Measurements from ENCODE around the gene SEM1. TPM values are rescaled to one million over a fixed set of nuclear protein-coding genes. Genes with fewer than 3 reads are reported as not detected.
"Not testable (repeated sequence)": the region's sequence is repeated elsewhere in the genome, so short reads cannot be mapped to it uniquely, and the experiment has no call there.

Gene SEM1
- total and polyA plus RNA-seq, 9 of the 15 experiments (the other 6 are each of a cell fraction or from before 2014, with no cell fraction given): 74.7 to 938 (median 454) TPM

DNA sequence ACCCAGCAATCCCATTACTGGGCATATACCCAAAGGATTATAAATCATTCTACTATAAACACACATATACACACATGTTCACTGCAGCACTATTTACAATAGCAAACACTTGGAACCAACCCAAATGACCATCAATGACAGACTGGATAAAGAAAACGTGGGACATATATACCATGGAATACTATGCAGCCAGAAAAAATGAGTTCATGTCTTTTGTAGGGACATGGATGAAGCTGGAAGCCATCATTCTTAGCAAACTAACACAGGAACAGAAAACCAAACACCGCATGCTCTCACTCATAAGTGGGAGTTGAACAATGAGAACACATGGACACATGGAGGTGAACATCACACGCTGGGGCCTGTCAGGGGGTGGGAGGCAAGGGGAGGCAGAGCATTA lies 47.5 kb downstream of the SEM1 start:
- H3K27ac ChIP-seq (ENCODE audit: extremely low read depth, low read depth, low read length); intact Hi-C loops (cut with micrococcal nuclease); H3K36me3 ChIP-seq (ENCODE audit: control insufficient read depth, insufficient read depth, low read length); H3K9me1 ChIP-seq (ENCODE audit: control insufficient read depth, insufficient read depth, low read length); DNase-seq (ENCODE audit: extremely low read depth in 1 of 4, low spot score in 3 of 4); POLR2A ChIA-PET; CTCF ChIA-PET (ENCODE audit: low intra/inter-chr PET ratio); H3K9me3 ChIP-seq (replicated peaks; ENCODE audit: control insufficient read depth, insufficient read depth, low read depth, low read length); H3K27me3 ChIP-seq (ENCODE audit: control insufficient read depth in 2 of 2, insufficient read depth in 2 of 2, low read length in 2 of 2); H3K4me1 ChIP-seq (replicated peaks in 1 of 2; ENCODE audit: control insufficient read depth in 2 of 2, insufficient read depth in 2 of 2, low read length in 2 of 2); H3K9ac ChIP-seq (ENCODE audit: insufficient read depth in 1 of 2, low read depth in 2 of 2, low read length in 2 of 2); H2AFZ ChIP-seq (ENCODE audit: low read depth, low read length); ATAC-seq; BruUV-seq (replicated peaks); H3K4me2 ChIP-seq (ENCODE audit: insufficient read depth, low read length); FAIRE-seq; in situ Hi-C loops (cut with MboI); H3K4me3 ChIP-seq; H3K79me2 ChIP-seq (ENCODE audit: control insufficient read depth, insufficient read depth, low read length); H4K20me1 ChIP-seq (replicated peaks; ENCODE audit: control insufficient read depth, insufficient read depth, low read length): not testable (repeated sequence)
- peak; percentile 68 for TF ChIP-seq ZNF146 (CRISPR knock-in tag; IDR thresholded peaks at IDR 0.05; ENCODE audit: unreplicated experiment)
- WGBS (ENCODE audit: insufficient coverage, low coverage, missing lambda C conversion rate): 37% methylated on average over 3 of the region's 3 CpGs

DNA sequence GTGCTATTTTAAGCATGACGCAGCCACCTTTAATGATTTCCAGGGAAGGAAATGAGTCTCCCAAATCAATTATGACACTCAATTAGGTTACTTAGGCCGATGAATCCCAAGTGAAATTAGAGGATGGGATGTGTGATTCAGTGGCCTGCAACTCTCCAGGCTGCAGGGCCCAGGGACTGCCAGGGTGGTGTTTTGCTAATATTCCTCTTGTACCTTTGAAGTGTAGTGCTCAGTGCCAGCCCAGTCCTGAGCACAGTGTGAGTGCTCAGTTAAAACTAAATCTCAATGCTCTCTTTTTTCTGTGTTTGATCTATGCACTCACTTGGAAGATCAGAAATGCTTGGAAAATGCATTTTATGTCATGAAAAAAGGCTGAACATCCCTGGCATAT lies 51.6 kb downstream of the SEM1 start:
- Histone ChIP-seq H3K4me3 (no peak overlapping the region), H3K4me1 (replicated peaks in 1 of 2; ENCODE audit: control insufficient read depth in 2 of 2, insufficient read depth in 2 of 2, low read length in 2 of 2) (no peaks in the 10 kb centered on the region), H3K9ac (ENCODE audit: insufficient read depth in 1 of 2, low read depth in 2 of 2, low read length in 2 of 2) (no peak overlapping the region), H3K9me3 (replicated peaks; ENCODE audit: control insufficient read depth, insufficient read depth, low read depth, low read length) (no peaks in the 10 kb centered on the region), H3K27ac (ENCODE audit: extremely low read depth, low read depth, low read length) (no peak overlapping the region), H3K4me2 (ENCODE audit: insufficient read depth, low read length) (no peak overlapping the region), H3K9me1 (ENCODE audit: control insufficient read depth, insufficient read depth, low read length) (no peaks in the 10 kb centered on the region), H3K27me3 (ENCODE audit: control insufficient read depth in 2 of 2, insufficient read depth in 2 of 2, low read length in 2 of 2) (no peaks in the 10 kb centered on the region; a peak in 1 of 5 replicates), H4K20me1 (replicated peaks; ENCODE audit: control insufficient read depth, insufficient read depth, low read length) (no peaks in the 10 kb centered on the region), H3K79me2 (ENCODE audit: control insufficient read depth, insufficient read depth, low read length) (no peaks in the 10 kb centered on the region), H2AFZ (ENCODE audit: low read depth, low read length) (no peak overlapping the region), H3K36me3 (ENCODE audit: control insufficient read depth, insufficient read depth, low read length) (no peaks in the 10 kb centered on the region)
- FAIRE-seq: no peak
- ATAC-seq: no peak
- no peak for DNase-seq (ENCODE audit: extremely low read depth in 1 of 4, low spot score in 3 of 4)
- intact Hi-C loops (cut with micrococcal nuclease) (no loop called here), in situ Hi-C loops (cut with MboI) (no loop called here)
- WGBS (ENCODE audit: insufficient coverage, low coverage, missing lambda C conversion rate): 14% methylated on average over 2 of the region's 2 CpGs
- CTCF ChIA-PET (ENCODE audit: low intra/inter-chr PET ratio): no interaction called here
- no TSS peak for BruUV-seq (replicated peaks)
- POLR2A ChIA-PET: no interaction called here
- TF ChIP-seq BRD4 (IDR thresholded peaks at IDR 0.05): no peak
- no peak for TF ChIP-seq SMAD1 (IDR thresholded peaks at IDR 0.05; ENCODE audit: low read depth, low read length, partially characterized antibody)
- no peak for TF ChIP-seq SIX5 (IDR thresholded peaks at IDR 0.05; ENCODE audit: borderline replicate concordance in 1 of 2, insufficient read depth in 1 of 2, low read depth in 1 of 2, low read length in 2 of 2)
- TF ChIP-seq, protein P1, sequence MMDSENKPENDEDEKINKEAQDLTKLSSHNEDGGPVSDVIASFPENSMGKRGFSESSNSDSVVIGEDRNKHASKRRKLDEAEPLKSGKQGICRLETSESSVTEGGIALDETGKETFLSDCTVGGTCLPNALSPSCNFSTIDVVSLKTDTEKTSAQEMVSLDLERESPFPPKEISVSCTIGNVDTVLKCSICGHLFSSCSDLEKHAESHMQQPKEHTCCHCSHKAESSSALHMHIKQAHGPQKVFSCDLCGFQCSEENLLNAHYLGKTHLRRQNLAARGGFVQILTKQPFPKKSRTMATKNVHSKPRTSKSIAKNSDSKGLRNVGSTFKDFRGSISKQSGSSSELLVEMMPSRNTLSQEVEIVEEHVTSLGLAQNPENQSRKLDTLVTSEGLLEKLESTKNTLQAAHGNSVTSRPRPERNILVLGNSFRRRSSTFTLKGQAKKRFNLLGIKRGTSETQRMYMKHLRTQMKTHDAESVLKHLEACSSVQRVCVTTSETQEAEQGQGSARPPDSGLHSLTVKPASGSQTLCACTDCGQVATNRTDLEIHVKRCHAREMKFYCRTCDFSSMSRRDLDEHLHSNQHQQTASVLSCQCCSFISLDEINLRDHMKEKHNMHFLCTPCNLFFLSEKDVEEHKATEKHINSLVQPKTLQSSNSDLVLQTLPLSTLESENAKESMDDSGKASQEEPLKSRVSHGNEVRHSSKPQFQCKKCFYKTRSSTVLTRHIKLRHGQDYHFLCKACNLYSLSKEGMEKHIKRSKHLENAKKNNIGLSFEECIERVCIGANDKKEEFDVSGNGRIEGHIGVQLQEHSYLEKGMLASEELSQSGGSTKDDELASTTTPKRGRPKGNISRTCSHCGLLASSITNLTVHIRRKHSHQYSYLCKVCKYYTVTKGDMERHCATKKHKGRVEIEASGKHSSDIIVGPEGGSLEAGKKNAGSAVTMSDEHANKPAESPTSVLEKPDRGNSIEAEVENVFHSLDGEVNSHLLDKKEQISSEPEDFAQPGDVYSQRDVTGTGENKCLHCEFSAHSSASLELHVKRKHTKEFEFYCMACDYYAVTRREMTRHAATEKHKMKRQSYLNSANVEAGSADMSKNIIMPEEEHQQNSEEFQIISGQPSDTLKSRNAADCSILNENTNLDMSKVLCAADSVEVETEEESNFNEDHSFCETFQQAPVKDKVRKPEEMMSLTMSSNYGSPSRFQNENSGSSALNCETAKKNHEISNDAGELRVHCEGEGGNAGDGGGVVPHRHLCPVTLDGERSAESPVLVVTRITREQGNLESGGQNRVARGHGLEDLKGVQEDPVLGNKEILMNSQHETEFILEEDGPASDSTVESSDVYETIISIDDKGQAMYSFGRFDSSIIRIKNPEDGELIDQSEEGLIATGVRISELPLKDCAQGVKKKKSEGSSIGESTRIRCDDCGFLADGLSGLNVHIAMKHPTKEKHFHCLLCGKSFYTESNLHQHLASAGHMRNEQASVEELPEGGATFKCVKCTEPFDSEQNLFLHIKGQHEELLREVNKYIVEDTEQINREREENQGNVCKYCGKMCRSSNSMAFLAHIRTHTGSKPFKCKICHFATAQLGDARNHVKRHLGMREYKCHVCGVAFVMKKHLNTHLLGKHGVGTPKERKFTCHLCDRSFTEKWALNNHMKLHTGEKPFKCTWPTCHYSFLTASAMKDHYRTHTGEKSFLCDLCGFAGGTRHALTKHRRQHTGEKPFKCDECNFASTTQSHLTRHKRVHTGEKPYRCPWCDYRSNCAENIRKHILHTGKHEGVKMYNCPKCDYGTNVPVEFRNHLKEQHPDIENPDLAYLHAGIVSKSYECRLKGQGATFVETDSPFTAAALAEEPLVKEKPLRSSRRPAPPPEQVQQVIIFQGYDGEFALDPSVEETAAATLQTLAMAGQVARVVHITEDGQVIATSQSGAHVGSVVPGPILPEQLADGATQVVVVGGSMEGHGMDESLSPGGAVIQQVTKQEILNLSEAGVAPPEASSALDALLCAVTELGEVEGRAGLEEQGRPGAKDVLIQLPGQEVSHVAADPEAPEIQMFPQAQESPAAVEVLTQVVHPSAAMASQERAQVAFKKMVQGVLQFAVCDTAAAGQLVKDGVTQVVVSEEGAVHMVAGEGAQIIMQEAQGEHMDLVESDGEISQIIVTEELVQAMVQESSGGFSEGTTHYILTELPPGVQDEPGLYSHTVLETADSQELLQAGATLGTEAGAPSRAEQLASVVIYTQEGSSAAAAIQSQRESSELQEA (IDR thresholded peaks at IDR 0.05; ENCODE audit: low read depth): no peak
- TF ChIP-seq, protein P2, sequence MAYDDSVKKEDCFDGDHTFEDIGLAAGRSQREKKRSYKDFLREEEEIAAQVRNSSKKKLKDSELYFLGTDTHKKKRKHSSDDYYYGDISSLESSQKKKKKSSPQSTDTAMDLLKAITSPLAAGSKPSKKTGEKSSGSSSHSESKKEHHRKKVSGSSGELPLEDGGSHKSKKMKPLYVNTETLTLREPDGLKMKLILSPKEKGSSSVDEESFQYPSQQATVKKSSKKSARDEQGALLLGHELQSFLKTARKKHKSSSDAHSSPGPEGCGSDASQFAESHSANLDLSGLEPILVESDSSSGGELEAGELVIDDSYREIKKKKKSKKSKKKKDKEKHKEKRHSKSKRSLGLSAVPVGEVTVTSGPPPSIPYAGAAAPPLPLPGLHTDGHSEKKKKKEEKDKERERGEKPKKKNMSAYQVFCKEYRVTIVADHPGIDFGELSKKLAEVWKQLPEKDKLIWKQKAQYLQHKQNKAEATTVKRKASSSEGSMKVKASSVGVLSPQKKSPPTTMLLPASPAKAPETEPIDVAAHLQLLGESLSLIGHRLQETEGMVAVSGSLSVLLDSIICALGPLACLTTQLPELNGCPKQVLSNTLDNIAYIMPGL (CRISPR knock-in tag; IDR thresholded peaks at IDR 0.05): no peak
